ENCODE results near the gene NKD1. TPM values are rescaled to one million over a fixed set of nuclear protein-coding genes. Genes with fewer than 3 reads are reported as not detected.

The NKD1 gene
- total RNA-seq, 2 experiments from 2014 or later, result 0.04 to 0.06 TPM

DNA sequence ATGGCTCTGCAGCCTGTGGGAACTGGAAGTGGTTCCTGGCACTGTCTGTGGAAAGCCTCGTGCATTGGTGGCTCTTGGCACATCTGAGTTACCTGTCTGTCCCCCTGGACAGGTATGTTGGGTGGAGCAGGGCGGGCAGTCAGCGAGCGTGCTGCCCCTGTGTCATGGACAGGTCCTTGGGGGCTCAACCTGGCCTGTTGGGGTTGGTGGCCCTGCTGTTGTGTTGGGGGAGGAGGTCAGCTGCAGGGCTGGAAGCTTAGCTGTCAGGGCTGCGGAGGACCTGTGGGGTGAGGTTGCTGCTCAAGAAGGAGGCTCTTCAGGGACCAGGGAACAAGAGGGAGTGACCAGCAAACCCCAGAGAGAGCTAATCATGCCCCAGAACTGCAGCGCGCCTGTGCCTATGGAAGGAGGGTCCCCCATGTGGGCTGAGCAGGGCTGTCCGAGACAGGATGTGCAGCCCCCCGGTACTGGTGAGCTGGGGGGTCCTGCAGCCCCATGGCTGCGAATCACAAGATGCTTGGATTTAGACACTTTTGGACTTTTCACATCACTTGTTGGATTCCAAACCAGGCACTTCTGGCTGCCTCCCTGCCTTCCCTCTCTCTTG lies 7.2 kb downstream of the NKD1 start:
- Histone ChIP-seq H3K4me1 (ENCODE audit: insufficient read depth, low read length, poor library complexity, severe bottlenecking) (no peaks in the 10 kb centered on the region), H3K9me2 (ENCODE audit: insufficient read depth, low read length) (no peaks in the 10 kb centered on the region), H3K4me3 (ENCODE audit: low read depth, low read length, poor library complexity, severe bottlenecking) (no peak overlapping the region), H3K36me3 (ENCODE audit: insufficient read depth, low read length) (no peaks in the 10 kb centered on the region), H3K4me2 (ENCODE audit: low read length) (no peak overlapping the region), H3K9me3 (ENCODE audit: low read length) (no peaks in the 10 kb centered on the region), H3K27ac (ENCODE audit: low read depth, low read length, poor library complexity, severe bottlenecking) (no peak overlapping the region), H4K20me1 (ENCODE audit: insufficient read depth, low read length) (no peaks in the 10 kb centered on the region), H3K79me2 (ENCODE audit: insufficient read depth, low read depth, low read length) (no peaks in the 10 kb centered on the region), H2AFZ (ENCODE audit: low read length) (no peak overlapping the region)
- no peak for DNase-seq (ENCODE audit: low spot score)
- ChIA-PET CTCF (ENCODE audit: unreplicated experiment) (no interaction called here), POLR2A (no interaction called here)
- no TSS peak for BruUV-seq (replicated peaks)
- intact Hi-C loops (cut with micrococcal nuclease; ENCODE audit: unreplicated experiment), result no loop called here
- TF ChIP-seq, protein P1, sequence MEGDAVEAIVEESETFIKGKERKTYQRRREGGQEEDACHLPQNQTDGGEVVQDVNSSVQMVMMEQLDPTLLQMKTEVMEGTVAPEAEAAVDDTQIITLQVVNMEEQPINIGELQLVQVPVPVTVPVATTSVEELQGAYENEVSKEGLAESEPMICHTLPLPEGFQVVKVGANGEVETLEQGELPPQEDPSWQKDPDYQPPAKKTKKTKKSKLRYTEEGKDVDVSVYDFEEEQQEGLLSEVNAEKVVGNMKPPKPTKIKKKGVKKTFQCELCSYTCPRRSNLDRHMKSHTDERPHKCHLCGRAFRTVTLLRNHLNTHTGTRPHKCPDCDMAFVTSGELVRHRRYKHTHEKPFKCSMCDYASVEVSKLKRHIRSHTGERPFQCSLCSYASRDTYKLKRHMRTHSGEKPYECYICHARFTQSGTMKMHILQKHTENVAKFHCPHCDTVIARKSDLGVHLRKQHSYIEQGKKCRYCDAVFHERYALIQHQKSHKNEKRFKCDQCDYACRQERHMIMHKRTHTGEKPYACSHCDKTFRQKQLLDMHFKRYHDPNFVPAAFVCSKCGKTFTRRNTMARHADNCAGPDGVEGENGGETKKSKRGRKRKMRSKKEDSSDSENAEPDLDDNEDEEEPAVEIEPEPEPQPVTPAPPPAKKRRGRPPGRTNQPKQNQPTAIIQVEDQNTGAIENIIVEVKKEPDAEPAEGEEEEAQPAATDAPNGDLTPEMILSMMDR (conservative IDR thresholded peaks at IDR 0.05; ENCODE audit: low read length), result no peak

DNA sequence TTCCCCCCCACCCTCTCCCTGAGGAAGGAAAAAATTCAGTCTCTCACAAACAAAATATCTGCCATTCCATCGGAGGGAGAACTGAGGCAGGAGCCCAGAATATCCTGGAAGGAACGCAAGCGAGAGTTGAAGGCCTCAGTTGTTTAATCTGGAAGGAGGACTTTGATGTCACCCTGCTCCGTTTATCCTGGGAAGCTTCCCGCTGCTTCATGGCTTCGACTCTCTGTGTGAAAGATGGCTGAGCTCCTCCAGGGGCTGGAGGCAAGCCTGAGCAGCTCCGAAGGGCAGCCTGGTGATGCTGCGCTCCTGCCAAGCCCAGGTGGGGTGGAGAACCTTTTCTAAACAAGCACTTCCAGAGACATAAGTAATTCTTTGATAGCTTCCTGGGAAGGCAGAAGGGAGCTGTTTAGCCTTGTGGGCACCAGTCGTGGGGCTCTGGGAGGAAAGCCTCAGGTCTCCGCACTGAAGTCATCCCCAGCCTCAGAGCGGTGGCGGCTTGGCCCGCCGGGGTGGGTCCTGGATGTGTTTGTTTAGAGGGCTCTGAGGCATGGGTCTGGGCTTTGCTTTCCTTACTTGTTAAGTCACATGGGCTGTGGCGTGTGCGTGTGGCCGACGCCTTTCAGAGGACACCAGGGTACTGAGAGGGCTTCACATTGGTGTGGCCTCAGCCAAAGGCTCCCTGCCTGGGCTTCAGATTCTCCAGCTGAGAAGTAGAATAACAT lies 7.9 kb downstream of the NKD1 start:
- H3K4me2 ChIP-seq (ENCODE audit: low read length), result no peak overlapping the region
- intact Hi-C loops (cut with micrococcal nuclease; ENCODE audit: unreplicated experiment), result no loop called here
- H3K36me3 ChIP-seq (ENCODE audit: insufficient read depth, low read length), result no peaks in the 10 kb centered on the region
- H2AFZ ChIP-seq (ENCODE audit: low read length), result no peak overlapping the region
- H3K4me3 ChIP-seq (ENCODE audit: low read depth, low read length, poor library complexity, severe bottlenecking), result no peak overlapping the region
- no peak for TF ChIP-seq EZH2phosphoT487 (IDR thresholded peaks at IDR 0.05; ENCODE audit: borderline replicate concordance, low read depth, low read length)
- TF ChIP-seq, protein P1 (conservative IDR thresholded peaks at IDR 0.05; ENCODE audit: low read length), result no peak
- ChIA-PET CTCF (ENCODE audit: unreplicated experiment) (no interaction called here), POLR2A (no interaction called here)
- no peaks in the 10 kb centered on the region for H3K9me3 ChIP-seq (ENCODE audit: low read length)
- no peaks in the 10 kb centered on the region for H4K20me1 ChIP-seq (ENCODE audit: insufficient read depth, low read length)
- no peak overlapping the region for H3K27ac ChIP-seq (ENCODE audit: low read depth, low read length, poor library complexity, severe bottlenecking)
- no peak for DNase-seq (ENCODE audit: low spot score)
- no TSS peak for BruUV-seq (replicated peaks)
- H3K4me1 ChIP-seq (ENCODE audit: insufficient read depth, low read length, poor library complexity, severe bottlenecking), result no peaks in the 10 kb centered on the region
- no peaks in the 10 kb centered on the region for H3K79me2 ChIP-seq (ENCODE audit: insufficient read depth, low read depth, low read length)
- no peaks in the 10 kb centered on the region for H3K9me2 ChIP-seq (ENCODE audit: insufficient read depth, low read length)

DNA sequence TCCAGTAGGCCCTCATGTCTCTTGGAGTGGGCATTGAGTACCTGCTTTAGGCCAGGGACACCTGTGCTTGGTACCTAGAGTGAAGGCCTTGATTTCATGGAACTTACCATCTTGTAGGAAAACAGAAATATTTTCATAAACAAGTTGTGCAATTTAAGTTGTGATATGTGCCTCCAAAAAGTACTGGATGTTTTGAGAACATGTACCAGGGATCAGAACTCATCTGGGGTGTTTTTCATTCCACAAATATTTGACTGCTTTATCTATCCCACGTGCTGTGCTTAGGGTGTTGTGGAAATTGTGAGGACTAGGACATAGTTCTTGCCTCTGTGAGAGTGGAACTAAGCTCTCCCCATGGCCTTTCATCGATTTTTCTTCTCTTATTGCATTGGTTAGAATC lies 8.8 kb downstream of the NKD1 start:
- no peaks in the 10 kb centered on the region for H3K9me2 ChIP-seq (ENCODE audit: insufficient read depth, low read length)
- H3K4me2 ChIP-seq (ENCODE audit: low read length), result no peak overlapping the region
- no peak overlapping the region for H3K4me3 ChIP-seq (ENCODE audit: low read depth, low read length, poor library complexity, severe bottlenecking)
- TF ChIP-seq EZH2phosphoT487 (IDR thresholded peaks at IDR 0.05; ENCODE audit: borderline replicate concordance, low read depth, low read length), result no peak
- TF ChIP-seq, protein P1 (conservative IDR thresholded peaks at IDR 0.05; ENCODE audit: low read length), result no peak
- no peak for DNase-seq (ENCODE audit: low spot score)
- intact Hi-C loops (cut with micrococcal nuclease; ENCODE audit: unreplicated experiment), result no loop called here
- no TSS peak for BruUV-seq (replicated peaks)
- no peaks in the 10 kb centered on the region for H3K4me1 ChIP-seq (ENCODE audit: insufficient read depth, low read length, poor library complexity, severe bottlenecking)
- no peaks in the 10 kb centered on the region for H3K36me3 ChIP-seq (ENCODE audit: insufficient read depth, low read length)
- ChIA-PET CTCF (ENCODE audit: unreplicated experiment) (no interaction called here), POLR2A (no interaction called here)
- no peak overlapping the region for H2AFZ ChIP-seq (ENCODE audit: low read length)
- H4K20me1 ChIP-seq (ENCODE audit: insufficient read depth, low read length), result no peaks in the 10 kb centered on the region
- no peaks in the 10 kb centered on the region for H3K79me2 ChIP-seq (ENCODE audit: insufficient read depth, low read depth, low read length)
- no peaks in the 10 kb centered on the region for H3K9me3 ChIP-seq (ENCODE audit: low read length)
- no peak overlapping the region for H3K27ac ChIP-seq (ENCODE audit: low read depth, low read length, poor library complexity, severe bottlenecking)
